Endothelial cell of umbilical vein (primary cell): ENCODE data around the gene MAPRE2. TPM values are rescaled to one million over a fixed set of nuclear protein-coding genes. Genes with fewer than 3 reads are reported as not detected.

ENCODE experiments used
- BruUV-seq: library from RNA; stranded (reverse); fragments of 400-500 nt; replicated peaks from 2 replicates; lab custom pipeline; 2021; lab: Mats Ljungman, UMichigan
- CTCF ChIA-PET: fragments of 300-600, 350-600 bp; sonication (Branson Sonifier 250); formaldehyde crosslinking; loops from one replicate; lab custom pipeline; 2021; ENCODE audit warnings: antibody characterized with exemption, inconsistent platforms; lab: Charles Lee
- POLR2A ChIA-PET: fragments of 300-600, 350-600 bp; sonication (Branson Sonifier 250); formaldehyde crosslinking; loops from one replicate; lab custom pipeline; 2021; ENCODE audit warnings: antibody characterized with exemption, inconsistent platforms; lab: Charles Lee
- DNase-seq: peaks from one replicate; pipeline ENCODE4 v3.0.0-alpha.2; 2011; ENCODE audit warnings: low read depth, low spot score
- FAIRE-seq: peaks from 2 replicates; lab custom pipeline; 2011; peaks lifted over from hg19 to GRCh38; lab: Jason Lieb, UNC
- H2AFZ ChIP-seq: 2 replicates; pipeline ENCODE4 v1.6.0; 2012; ENCODE audit warnings: low read depth, low read length, control low read depth, inconsistent platforms
- H3K27ac ChIP-seq: 2 replicates; pipeline ENCODE4 v1.5.1; 2011; ENCODE audit warnings: low read depth, mild to moderate bottlenecking, control low read depth, low read length, moderate library complexity; ENCODE audit not compliant: insufficient read depth
- H3K27me3 ChIP-seq, 2 experiments: 2 replicates each; pipeline versions ENCODE4 v1.6.0 to v1.6.1; 2011; ENCODE audit warnings: low read length in 2 of 2, mixed read lengths in 1 of 2; ENCODE audit not compliant: control insufficient read depth in 2 of 2, insufficient read depth in 2 of 2
- H3K36me3 ChIP-seq, 2 experiments: 2 replicates in 1 of 2; 3 replicates in 1 of 2; pipeline ENCODE4 v1.5.1; 2011; ENCODE audit warnings: low read length in 2 of 2, mild to moderate bottlenecking in 1 of 2, moderate library complexity in 1 of 2; ENCODE audit not compliant: control insufficient read depth in 2 of 2, insufficient read depth in 2 of 2; ENCODE audit errors: extremely low read depth in 1 of 2
- H3K4me1 ChIP-seq: 3 replicates; pipeline ENCODE4 v1.5.1; 2011; ENCODE audit warnings: mild to moderate bottlenecking, low read length; ENCODE audit not compliant: control insufficient read depth, insufficient read depth; ENCODE audit errors: extremely low read depth
- H3K4me2 ChIP-seq: 2 replicates; pipeline ENCODE4 v1.6.1; 2011; ENCODE audit warnings: low read length, control low read depth, mixed read lengths; ENCODE audit not compliant: insufficient read depth
- H3K4me3 ChIP-seq, 3 experiments: fragments of 200-600 bp in 1 of 3; sonication (generic), shearing (Covaris generic) in 1 of 3; replicated peaks in 1 of 3; 2 replicates each; pipeline ENCODE4 v1.5.1; 2011 to 2016; ENCODE audit warnings: control low read depth in 3 of 3, low read length in 3 of 3, mild to moderate bottlenecking in 2 of 3, inconsistent platforms in 1 of 3, low read depth in 1 of 3, moderate library complexity in 1 of 3; ENCODE audit not compliant: insufficient read depth in 1 of 3
- H3K79me2 ChIP-seq: 2 replicates; pipeline ENCODE4 v1.6.0; 2012; ENCODE audit warnings: low read length, inconsistent platforms; ENCODE audit not compliant: control insufficient read depth, insufficient read depth
- H3K9ac ChIP-seq: replicated peaks from 2 replicates; pipeline ENCODE3; 2011; ENCODE audit warnings: low read length, control low read depth; ENCODE audit not compliant: insufficient read depth; ENCODE audit errors: extremely low read depth
- H3K9me1 ChIP-seq: replicated peaks from 3 replicates; pipeline ENCODE4 v1.6.0; 2011; ENCODE audit warnings: mild to moderate bottlenecking, low read length; ENCODE audit not compliant: control insufficient read depth, insufficient read depth; ENCODE audit errors: extremely low read depth
- H3K9me3 ChIP-seq: replicated peaks from 2 replicates; pipeline ENCODE4 v1.5.1; 2012; ENCODE audit warnings: low read length, inconsistent platforms; ENCODE audit not compliant: control insufficient read depth, insufficient read depth
- H4K20me1 ChIP-seq: replicated peaks from 2 replicates; pipeline ENCODE3; 2011; ENCODE audit warnings: mild to moderate bottlenecking, low read length; ENCODE audit not compliant: control insufficient read depth, insufficient read depth; ENCODE audit errors: extremely low read depth
- EZH2 ChIP-seq: IDR thresholded peaks from 2 replicates; pipeline ENCODE4 v1.6.1; 2012; ENCODE audit warnings: borderline replicate concordance, low read depth, mild to moderate bottlenecking, moderate library complexity, low read length, inconsistent platforms; ENCODE audit not compliant: severe bottlenecking
- FOS ChIP-seq: IDR thresholded peaks from 2 replicates; pipeline ENCODE4 v1.6.1; 2011; ENCODE audit warnings: mild to moderate bottlenecking, low read length, moderate library complexity, borderline replicate concordance; ENCODE audit not compliant: insufficient read depth
- GATA2 ChIP-seq: IDR thresholded peaks from 2 replicates; pipeline ENCODE4 v1.7.0; 2011; ENCODE audit warnings: low read depth, mild to moderate bottlenecking, moderate library complexity, mixed read lengths, low read length; ENCODE audit not compliant: insufficient read length, insufficient read depth
- JUN ChIP-seq: IDR thresholded peaks from 2 replicates; pipeline ENCODE4 v1.6.1; 2011; ENCODE audit warnings: borderline replicate concordance, low read depth; ENCODE audit not compliant: insufficient read length, insufficient read depth
- MYC ChIP-seq: IDR thresholded peaks from one replicate; pipeline ENCODE4 v1.6.1; 2011; ENCODE audit warnings: mild to moderate bottlenecking, low read depth, low read length
- POLR2AphosphoS5 ChIP-seq: IDR thresholded peaks from 2 replicates; pipeline ENCODE4 v1.6.1; 2012; ENCODE audit warnings: low read depth, mild to moderate bottlenecking, control low read depth, low read length, moderate library complexity; ENCODE audit not compliant: insufficient read depth
- dilution Hi-C: fragments of 300-500 bp; cut with MboI; formaldehyde crosslinking; loops from one replicate; pipeline ENCODE4 v1.15.0; 2019; ENCODE audit warnings: low sequenced_read_pairs; ENCODE audit not compliant: extremely low pct_ligation_motif_present
- intact Hi-C: fragments of 100-400 bp; cut with micrococcal nuclease; formaldehyde crosslinking; loops from one replicate; pipeline ENCODE4 v1.10.0; 2022
- polyA plus RNA-seq, 4 experiments: library from polyadenylated mRNA; depleted of rRNA in 3 of 4; stranded (reverse) in 3 of 4; unstranded in 1 of 4; fragments of >200 nt; gene quantifications; 2 replicates each; pipeline versions ENCODE4 v1.2.1 to v1.2.3, GENCODE V29; 2011 to 2012; ENCODE audit warnings: missing spikeins in 1 of 4
- total RNA-seq: library from RNA; stranded (reverse); gene quantifications from 2 replicates; pipeline ENCODE4 v1.2.3, GENCODE V29; 2021
- TF ChIP-seq, protein P1 (sequence below), 2 donors: IDR thresholded peaks; 1 replicate in 1 of 2; 2 replicates in 1 of 2; pipeline ENCODE4 v1.5.1; 2011; ENCODE audit warnings: low read length in 2 of 2, mild to moderate bottlenecking in 2 of 2, moderate library complexity in 2 of 2, control low read depth in 1 of 2, inconsistent platforms in 1 of 2, low read depth in 1 of 2; ENCODE audit not compliant: insufficient read depth in 1 of 2; ENCODE audit errors: extremely low read depth in 1 of 2
- TF ChIP-seq, protein P2 (sequence below): IDR thresholded peaks from 2 replicates; pipeline ENCODE4 v1.6.1; 2011; ENCODE audit not compliant: insufficient read depth, insufficient read length

The MAPRE2 gene
- total and polyA plus RNA-seq, 2 donors (not counting 3 experiments of a cell fraction or from before 2014, with no cell fraction given): 117 to 148 TPM

DNA sequence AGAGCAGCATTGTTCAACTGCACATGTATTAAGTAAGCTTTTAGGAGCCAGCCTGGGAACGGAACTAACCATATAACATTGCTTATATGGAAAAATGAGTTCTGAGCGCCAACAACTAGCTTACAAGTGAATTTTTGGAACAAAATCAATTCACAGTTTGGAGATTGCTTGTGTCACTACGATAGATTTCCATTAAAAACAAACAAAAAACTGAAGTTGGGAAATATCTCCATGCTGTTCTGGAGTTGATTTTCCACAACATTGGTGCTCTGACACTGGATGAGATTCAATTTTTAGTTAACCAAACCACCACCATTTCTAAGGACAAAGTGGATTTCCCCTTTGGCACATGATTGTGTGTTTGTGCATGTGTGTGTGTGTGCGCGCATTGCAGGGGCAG, 142.7 kb downstream of the MAPRE2 start:
- Histone ChIP-seq H3K9ac (no peak overlapping the region), H3K27me3 (peaks cover 0 to 6% of the 10 kb centered on the region in 2 experiments), H2AFZ (no peak overlapping the region), H3K4me1 (no peaks in the 10 kb centered on the region), H3K27ac (no peak overlapping the region), H3K36me3 (no peaks in the 10 kb centered on the region), H3K4me2 (no peak overlapping the region), H3K9me3 (no peaks in the 10 kb centered on the region), H3K9me1 (no peaks in the 10 kb centered on the region), H3K79me2 (no peaks in the 10 kb centered on the region), H4K20me1 (no peaks in the 10 kb centered on the region), H3K4me3 (no peak overlapping the region)
- no TSS peak for BruUV-seq
- DNase-seq (no peak), FAIRE-seq (no peak)
- intact Hi-C loops (no loop called here), dilution Hi-C loops (no loop called here)
- ChIA-PET POLR2A (no interaction called here), CTCF (no interaction called here)
- TF ChIP-seq POLR2AphosphoS5 (no peak), EZH2 (no peak)

DNA sequence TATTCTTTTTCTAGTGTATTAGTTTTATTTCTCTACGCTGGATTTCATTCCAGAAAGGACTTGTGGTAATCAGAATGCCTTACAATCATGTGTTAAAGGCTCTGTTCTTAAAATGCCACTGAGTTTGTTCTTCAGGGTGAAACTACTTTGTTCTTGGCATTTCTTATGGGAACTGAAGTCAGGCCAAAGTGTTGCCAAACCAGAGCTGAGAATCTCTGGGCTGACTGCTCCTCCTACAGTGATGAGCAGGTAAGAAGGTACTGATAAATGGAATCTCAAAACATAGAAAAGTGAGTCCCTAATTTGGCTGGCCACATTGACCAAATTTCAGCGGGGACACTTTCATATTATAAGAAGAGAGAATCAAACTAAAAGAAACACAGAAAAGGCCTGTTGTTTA, 144.6 kb downstream of the MAPRE2 start:
- dilution Hi-C loops: no loop called here
- Histone ChIP-seq H3K27ac (no peak overlapping the region), H3K9ac (no peak overlapping the region), H3K27me3 (peaks cover 0 to 6% of the 10 kb centered on the region in 2 experiments), H3K9me1 (no peaks in the 10 kb centered on the region), H3K9me3 (no peaks in the 10 kb centered on the region), H3K4me2 (no peak overlapping the region), H3K36me3 (no peaks in the 10 kb centered on the region), H3K4me1 (no peaks in the 10 kb centered on the region), H4K20me1 (no peaks in the 10 kb centered on the region), H2AFZ (no peak overlapping the region), H3K79me2 (no peaks in the 10 kb centered on the region), H3K4me3 (no peak overlapping the region)
- intact Hi-C loops: no loop called here
- DNase-seq (no peak), FAIRE-seq (no peak)
- BruUV-seq: no TSS peak
- POLR2A ChIA-PET: no interaction called here
- CTCF ChIA-PET: interaction anchor here (1.2 to 1.4 kb wide), 3 partner anchors 12 to 170 kb away, joined by 3 to 4 read pairs (median 4); no protein-coding TSS in a partner anchor
- TF ChIP-seq, protein P1, sequence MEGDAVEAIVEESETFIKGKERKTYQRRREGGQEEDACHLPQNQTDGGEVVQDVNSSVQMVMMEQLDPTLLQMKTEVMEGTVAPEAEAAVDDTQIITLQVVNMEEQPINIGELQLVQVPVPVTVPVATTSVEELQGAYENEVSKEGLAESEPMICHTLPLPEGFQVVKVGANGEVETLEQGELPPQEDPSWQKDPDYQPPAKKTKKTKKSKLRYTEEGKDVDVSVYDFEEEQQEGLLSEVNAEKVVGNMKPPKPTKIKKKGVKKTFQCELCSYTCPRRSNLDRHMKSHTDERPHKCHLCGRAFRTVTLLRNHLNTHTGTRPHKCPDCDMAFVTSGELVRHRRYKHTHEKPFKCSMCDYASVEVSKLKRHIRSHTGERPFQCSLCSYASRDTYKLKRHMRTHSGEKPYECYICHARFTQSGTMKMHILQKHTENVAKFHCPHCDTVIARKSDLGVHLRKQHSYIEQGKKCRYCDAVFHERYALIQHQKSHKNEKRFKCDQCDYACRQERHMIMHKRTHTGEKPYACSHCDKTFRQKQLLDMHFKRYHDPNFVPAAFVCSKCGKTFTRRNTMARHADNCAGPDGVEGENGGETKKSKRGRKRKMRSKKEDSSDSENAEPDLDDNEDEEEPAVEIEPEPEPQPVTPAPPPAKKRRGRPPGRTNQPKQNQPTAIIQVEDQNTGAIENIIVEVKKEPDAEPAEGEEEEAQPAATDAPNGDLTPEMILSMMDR (IDR thresholded peaks at IDR 0.05; ENCODE audit: extremely low read depth in 1 of 2, insufficient read depth in 1 of 2, low read depth in 1 of 2, low read length in 2 of 2): no peak
- TF ChIP-seq, protein P2, sequence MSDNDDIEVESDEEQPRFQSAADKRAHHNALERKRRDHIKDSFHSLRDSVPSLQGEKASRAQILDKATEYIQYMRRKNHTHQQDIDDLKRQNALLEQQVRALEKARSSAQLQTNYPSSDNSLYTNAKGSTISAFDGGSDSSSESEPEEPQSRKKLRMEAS: no peak
- TF ChIP-seq EZH2 (no peak), MYC (no peak), GATA2 (no peak), POLR2AphosphoS5 (no peak), JUN (no peak), FOS (no peak)
